ENCODE data around the gene FLRT1.

GRCh38 chr11:64037027-64037634, 1.4 kb downstream of the FLRT1 start:
- TF ChIP-seq CREB1 (IDR thresholded peaks at IDR 0.05; ENCODE audit: low read depth): no peak
- no peak for TF ChIP-seq RAD21 (IDR thresholded peaks at IDR 0.05; ENCODE audit: low read depth)
- TF ChIP-seq TAF1 (IDR thresholded peaks at IDR 0.05; ENCODE audit: low read depth): no peak
- no peak for TF ChIP-seq TCF12 (IDR thresholded peaks at IDR 0.05; ENCODE audit: low read depth)
- no peak for TF ChIP-seq REST (IDR thresholded peaks at IDR 0.05; ENCODE audit: low read depth)
- no peak for TF ChIP-seq MAX (IDR thresholded peaks at IDR 0.05)

All from Ishikawa (cell line).